HG02588 (cell line): ENCODE data around the gene TAF9.
"Not testable (repeated sequence)": the region's sequence is repeated elsewhere in the genome, so short reads cannot be mapped to it uniquely, and the experiment has no call there.

Source experiments
- ATAC-seq: cut with Tn5 transposase; IDR thresholded peaks from one replicate; pipeline ENCODE4 v1.9.1; 2021; ENCODE audit warnings: mild to moderate bottlenecking, moderate library complexity; ENCODE audit not compliant: unreplicated experiment

Gene TAF9

DNA sequence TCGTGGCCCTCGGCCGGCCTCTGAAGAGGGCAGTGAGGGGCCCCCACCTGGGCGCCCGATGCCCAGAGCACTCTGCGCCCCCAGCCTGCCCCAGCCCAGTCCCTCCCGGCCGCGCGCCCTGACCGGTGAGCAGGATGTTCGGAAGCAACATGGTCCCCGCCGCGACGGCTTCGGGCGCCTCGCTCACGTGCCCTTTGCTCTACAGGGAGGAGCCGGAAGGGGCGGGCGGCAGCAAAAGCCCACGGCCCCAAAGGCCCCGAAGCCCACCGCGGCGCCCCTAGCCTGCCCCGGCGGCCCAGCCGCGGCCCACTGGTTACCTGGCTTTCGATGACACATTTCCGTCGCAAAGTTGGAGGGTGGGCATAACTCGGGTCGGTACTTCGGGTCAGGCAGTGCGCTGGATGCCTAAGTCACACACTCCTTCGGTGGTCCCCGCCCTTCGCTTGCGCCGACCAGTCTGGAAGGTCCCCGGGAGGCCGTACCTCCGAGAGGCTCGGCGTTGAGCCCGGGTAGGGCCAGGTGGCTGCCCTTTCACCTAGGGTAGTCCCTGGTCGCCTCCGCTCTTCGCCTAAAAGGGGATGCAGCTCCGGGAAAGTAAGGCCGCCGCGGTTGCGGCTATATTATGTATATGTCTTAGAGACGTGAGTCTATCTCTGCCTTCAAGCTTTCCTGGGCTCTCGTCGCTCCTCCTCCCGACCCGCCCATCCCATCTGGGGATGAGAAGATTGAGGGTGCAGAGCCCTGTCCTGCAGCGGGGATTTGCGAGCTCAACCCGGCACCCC is at the start of gene TAF9, which contains the start of the genes AK6 and RAD17:
TSS of gene TAF9 (minus strand) at position 181 of the 782 bp plus-strand sequence. CDS start 3,783 bp downstream, outside the sequence.
TSS of gene AK6 (minus strand) at position 181 of the 782 bp plus-strand sequence. CDS start at position 151, 30 bp downstream.
TSS of gene RAD17 (plus strand) at position 479 of the 782 bp plus-strand sequence. CDS start 2,391 bp downstream, outside the sequence.
- ATAC-seq = peak; percentile 95

DNA sequence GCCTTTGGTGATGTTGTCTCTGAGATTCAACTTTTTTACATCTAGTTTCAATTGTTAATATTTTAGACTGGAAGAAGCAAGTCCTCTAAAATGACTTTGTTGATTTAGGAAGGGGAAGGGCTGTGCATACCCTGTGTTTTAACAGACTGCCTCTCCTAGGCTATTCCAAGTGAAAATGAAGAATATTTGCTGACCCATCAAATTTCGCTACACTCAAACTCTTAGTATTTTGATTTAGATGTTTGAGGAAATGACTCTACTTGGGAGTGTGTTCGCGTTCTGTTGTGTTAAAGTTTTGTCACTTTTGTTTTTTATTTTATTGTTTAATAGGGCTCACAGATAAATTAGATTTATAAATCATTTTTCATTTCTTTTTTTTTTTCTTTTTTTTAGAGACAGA is 49.2 kb upstream of the TAF9 start:
- ATAC-seq = no peak

GRCh38 chr5:69416699-69417098 is 47.4 kb upstream of the TAF9 start:
- no peak for ATAC-seq

DNA sequence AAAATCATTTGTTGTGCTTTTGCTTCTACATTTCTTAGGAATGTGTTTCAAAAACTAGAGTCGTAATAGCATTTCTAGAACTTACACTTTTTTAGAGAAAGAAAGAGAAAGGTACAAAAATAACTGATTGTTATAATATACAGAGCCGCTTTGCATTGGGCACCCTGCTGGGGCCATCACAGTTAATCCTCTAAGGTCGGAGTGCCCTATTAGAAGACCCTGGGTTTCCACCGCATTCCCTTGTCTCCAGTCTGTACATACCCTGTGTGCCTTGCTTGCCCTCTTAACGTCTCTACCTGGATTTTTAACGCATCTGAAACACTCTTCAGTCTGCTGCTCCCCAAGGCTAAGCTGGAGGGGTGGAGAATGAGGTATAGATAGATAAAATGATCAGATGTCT is 46.9 kb upstream of the TAF9 start:
- no peak for ATAC-seq

DNA sequence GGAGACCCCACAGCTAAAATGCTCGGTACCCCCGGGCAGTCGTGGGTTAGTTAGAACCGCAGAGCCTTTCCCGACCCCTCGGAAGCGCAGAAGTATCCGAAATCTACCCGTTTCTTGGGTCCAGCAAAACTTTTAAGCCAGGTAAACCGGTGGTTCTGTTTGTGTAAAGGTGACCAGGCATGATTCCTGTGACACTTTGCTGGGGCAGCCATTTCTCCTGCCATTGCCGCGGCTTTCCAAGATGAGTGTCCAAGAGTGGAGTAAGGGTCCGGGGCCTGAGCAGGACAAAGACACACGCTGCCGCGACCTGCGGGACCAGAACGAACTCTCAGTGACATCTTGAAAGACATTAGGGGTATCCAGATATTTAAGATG is 46.3 kb upstream of the TAF9 start:
- no peak for ATAC-seq

- ATAC-seq = peak; percentile 62
Observed at GRCh38 chr5:69414885-69415583, 45.7 kb upstream of the TAF9 start, which contains the start of gene MARVELD2. Gene MARVELD2, plus strand, starts transcription at chr5:69415116. Its CDS starts 4,270 bp downstream, at chr5:69419386.

GRCh38 chr5:69404659-69405330 is 35.5 kb upstream of the TAF9 start:
- ATAC-seq = no peak

DNA sequence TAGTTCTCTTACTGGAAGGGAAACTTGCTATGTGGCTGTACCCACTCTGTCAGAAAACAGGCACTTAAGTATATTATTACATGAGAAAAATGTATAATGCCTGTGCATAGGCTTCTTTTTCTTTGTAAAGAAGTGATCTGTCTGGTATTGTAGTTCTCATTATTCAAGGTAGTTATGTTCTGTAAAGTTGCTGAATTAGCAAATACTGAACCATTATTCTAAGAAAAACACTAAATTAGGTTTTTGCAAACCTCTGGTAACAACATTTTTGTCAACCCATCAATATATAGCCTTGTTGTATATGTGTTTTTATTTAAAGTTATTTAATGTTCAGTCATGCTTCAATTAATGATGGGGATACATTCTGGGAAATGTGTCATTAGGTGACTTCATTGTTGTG is 9.1 kb upstream of the TAF9 start:
- ATAC-seq = no peak

DNA sequence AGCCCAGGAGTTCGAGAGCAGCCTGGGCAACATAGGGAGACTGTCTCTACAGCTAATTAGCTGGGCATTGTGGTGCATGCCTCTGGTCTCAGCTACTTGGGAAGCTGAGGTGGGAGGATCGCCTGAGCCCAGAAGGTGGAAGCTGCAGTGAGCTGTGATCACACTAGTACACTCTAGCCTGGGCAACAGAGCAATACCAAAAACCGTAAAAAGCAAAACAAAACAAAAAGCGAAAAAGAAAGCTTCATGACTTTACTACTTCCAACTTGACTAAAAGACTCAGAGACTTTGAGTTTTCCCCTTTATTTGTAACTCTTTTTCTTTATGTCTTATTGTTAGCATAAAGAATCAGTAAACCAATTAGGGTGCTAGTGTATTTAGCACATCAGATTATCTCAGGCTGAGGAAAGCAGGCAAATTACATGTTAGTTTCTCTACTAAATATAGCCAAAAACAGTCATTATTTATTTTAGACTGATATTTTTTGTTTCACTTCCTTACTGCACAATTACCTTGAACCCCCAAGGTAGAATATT is 5.7 kb upstream of the TAF9 start:
- ATAC-seq = peak; percentile 71

GRCh38 chr5:69372394-69372793 is 3.1 kb upstream of the TAF9 start:
- ATAC-seq = no peak

DNA sequence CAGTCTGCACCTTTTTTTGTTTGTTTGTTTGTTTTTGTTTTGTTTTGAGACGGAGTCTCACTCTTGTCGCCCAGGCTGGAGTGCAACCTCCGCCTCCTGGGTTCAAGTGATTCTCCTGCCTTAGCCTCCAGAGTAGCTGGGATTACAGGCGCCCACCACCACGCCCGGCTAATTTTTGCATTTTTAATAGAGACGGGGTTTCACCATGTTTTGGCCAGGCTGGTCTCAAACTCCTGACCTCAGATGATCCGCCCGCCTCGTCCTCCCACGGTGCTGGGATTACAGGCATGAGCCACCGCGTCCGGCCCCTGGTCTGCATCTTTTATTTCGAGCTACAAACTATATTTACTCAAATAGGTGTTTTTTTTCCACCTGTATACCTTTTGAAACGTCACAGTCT is 1.0 kb upstream of the TAF9 start:
- ATAC-seq = not testable (repeated sequence)

GRCh38 chr5:69368458-69369339 is 621 bp downstream of the TAF9 start:
- ATAC-seq = no peak

- no peak for ATAC-seq
Observed at GRCh38 chr5:69367697-69368279, 1.5 kb downstream of the TAF9 start.

GRCh38 chr5:69364850-69365249 is 4.5 kb downstream of the TAF9 start:
- ATAC-seq = no peak

DNA sequence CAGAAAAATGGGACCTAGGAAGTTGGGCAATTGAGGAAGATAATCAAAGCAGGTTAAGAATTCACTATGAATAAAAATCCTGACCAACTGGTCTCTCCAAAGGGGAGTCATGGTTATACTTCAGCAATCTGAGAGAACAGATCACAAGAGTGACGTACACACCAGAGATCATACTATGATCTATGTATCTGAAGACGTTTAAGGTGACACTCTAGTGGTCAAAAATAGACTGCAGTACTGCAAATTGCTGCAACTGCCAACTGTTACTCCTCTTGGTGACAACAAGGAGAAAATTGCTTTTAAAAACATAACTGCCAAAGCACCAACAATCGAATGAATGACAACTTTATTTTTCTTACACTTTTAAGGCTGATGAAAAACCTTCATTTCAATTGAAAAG is 4.9 kb downstream of the TAF9 start:
- ATAC-seq = no peak

DNA sequence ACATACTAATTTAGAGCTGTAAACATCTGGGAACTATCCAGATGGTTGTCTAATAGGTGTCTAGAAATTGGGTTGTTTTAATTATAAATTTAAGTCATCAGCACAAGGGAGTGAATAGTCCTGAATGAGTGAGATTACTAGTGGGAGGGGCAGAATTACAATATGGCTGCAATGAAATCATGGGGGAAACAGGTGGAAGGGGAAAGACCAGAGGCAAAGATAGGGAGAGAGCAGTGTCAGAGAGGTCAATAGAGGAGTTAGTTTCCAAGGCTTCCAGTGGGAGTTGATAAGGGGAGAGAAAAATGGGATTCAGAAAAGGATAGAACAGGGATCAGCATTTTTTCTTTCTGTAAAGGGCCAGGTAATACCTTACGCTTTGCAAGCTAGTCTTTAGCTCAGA is 8.9 kb downstream of the TAF9 start:
- ATAC-seq = no peak

GRCh38 chr5:69359699-69360098 is 9.6 kb downstream of the TAF9 start:
- ATAC-seq = no peak

DNA sequence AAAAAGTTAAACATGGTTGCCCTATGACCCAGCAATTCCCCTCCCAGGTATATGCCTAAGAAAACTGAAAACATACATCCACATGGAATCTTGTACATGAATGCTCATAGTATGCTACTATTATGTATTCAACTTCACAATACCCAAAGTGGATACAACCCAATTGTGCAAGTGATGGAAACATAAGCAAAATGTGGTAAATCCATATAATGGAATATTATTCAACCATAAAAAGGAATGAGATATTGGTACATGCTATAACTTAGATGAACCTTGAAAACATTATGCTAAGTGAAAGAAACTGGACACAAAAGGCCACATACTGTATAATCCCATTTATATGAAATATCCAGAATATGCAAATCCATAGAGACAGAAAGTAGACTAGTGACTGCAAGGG is 18.7 kb downstream of the TAF9 start:
- ATAC-seq = no peak

DNA sequence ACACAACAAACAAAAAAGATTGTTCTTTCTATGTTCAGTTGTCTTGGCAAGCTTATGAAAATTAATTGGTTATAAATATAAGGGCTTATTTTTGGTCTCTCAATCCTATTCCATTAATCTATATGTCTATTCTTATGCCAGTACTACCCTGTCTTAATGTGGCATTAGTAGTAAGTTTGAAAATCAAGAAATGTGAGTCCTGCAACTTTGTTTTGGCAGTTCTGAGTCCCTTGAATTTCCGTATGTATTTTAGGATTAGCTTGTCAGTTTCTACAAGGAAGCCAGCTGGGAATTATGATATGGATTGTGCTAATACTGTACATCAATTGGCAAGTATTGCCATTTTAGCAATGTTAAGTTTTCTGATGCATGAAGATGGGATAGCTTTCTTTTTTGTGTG is 26.2 kb downstream of the TAF9 start:
- ATAC-seq = no peak
